ENCODE results near the gene B3GNT7. TPM values are rescaled to one million over a fixed set of nuclear protein-coding genes. Genes with fewer than 3 reads are reported as not detected.

The B3GNT7 gene
- total RNA-seq, 2 experiments from 2014 or later, result 7.8 to 8.7 TPM

GRCh38 chr2:231393149-231394131 lies 2.1 kb upstream of the B3GNT7 start:
- no peaks in the 10 kb centered on the region for H3K79me2 ChIP-seq (ENCODE audit: insufficient read depth, low read depth, low read length)
- peak overlapping the region; percentile 79 for H3K4me3 ChIP-seq (ENCODE audit: low read depth, low read length, poor library complexity, severe bottlenecking)
- DNase-seq (ENCODE audit: low spot score), result peak; percentile 93
- peak overlapping the region; percentile 16; the same call in 1 of the 2 replicates for H2AFZ ChIP-seq (ENCODE audit: low read length)
- peak overlapping the region; percentile 97 for H3K27ac ChIP-seq (ENCODE audit: low read depth, low read length, poor library complexity, severe bottlenecking)
- H3K9me2 ChIP-seq (ENCODE audit: insufficient read depth, low read length), result no peaks in the 10 kb centered on the region
- H3K4me1 ChIP-seq (ENCODE audit: insufficient read depth, low read length, poor library complexity, severe bottlenecking), result peaks cover 50% of the 10 kb centered on the region
- no peaks in the 10 kb centered on the region for H4K20me1 ChIP-seq (ENCODE audit: insufficient read depth, low read length)
- POLR2A ChIA-PET, result interaction anchor here (0.5 to 3.5 kb wide), 14 partner anchors 16 to 187 kb away, joined by 3 to 15 read pairs (median 5); partner anchors contain the start of gene NCL
- peak; percentile 65 for TF ChIP-seq CTCF (conservative IDR thresholded peaks at IDR 0.05; ENCODE audit: low read length)
- no peak for TF ChIP-seq EZH2phosphoT487 (IDR thresholded peaks at IDR 0.05; ENCODE audit: borderline replicate concordance, low read depth, low read length)
- CTCF ChIA-PET (ENCODE audit: unreplicated experiment), result interaction anchor here (0.6 to 2.1 kb wide), 4 partner anchors 13 to 1166 kb away, joined by 3 to 10 read pairs (median 5); no protein-coding TSS in a partner anchor
- intact Hi-C loops (cut with micrococcal nuclease; ENCODE audit: unreplicated experiment), result loop anchor here (1.0 to 10.0 kb wide), 6 partner anchors 31 to 281 kb away; partner anchors contain the start of gene NCL
- no peaks in the 10 kb centered on the region for H3K9me3 ChIP-seq (ENCODE audit: low read length)
- H3K36me3 ChIP-seq (ENCODE audit: insufficient read depth, low read length), result no peaks in the 10 kb centered on the region
- peak overlapping the region; percentile 96 for H3K4me2 ChIP-seq (ENCODE audit: low read length)
- BruUV-seq (replicated peaks), result no TSS peak

DNA sequence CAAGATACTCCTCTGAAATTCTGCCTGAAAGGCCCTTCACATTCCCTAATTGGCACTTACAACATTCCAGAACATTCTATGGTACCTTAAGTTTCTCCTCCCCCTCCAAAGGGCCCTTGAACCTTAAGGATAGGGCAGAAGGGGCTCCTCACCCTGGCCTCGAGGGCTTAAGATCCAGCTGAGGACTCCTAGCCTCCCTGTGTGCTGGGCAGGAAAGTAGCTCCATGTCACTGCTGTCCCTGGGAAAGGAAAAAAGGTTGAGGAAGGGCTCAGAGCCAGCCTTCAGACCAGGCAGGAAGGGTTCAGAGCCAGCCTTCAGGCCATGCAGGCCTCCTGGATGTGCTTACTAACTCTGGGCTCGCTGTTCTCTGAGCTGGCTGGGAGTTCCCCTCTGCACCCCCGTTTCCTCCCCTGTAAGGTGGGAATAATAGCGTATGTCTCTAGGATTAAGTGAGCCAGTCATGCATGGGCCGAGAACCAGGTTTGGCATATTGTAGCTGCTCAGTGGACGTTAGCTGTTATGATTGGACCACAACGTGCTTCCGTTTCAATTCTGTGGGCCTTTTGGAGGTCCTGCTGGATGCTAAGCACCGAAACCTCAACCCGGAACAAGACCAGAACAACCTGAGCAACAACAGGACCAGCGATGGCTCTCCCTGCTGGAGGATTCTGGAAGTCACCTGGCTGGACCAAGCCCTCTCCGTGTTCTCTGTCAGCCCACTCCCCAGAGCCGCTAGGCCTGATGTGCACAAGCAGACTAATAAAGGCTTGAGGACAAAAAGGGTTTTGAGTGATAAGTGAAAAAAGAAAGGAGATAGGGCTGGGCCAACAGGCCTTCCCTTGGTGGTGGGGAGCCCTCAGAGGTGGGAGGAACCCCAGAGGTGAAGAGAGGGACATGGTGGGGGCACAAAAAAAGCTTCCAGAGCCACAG lies 1.0 kb upstream of the B3GNT7 start:
- TSS peak; percentile 86 for BruUV-seq (replicated peaks)
- peak overlapping the region; percentile 79 for H3K4me3 ChIP-seq (ENCODE audit: low read depth, low read length, poor library complexity, severe bottlenecking)

More for the DNA sequence above, 1.0 kb upstream of the B3GNT7 start:
- ChIA-PET CTCF (ENCODE audit: unreplicated experiment) (interaction anchor here (0.6 to 2.1 kb wide), 5 partner anchors 12 to 1165 kb away, joined by 3 to 10 read pairs (median 3); no protein-coding TSS in a partner anchor), POLR2A (interaction anchor here (0.7 to 3.5 kb wide), 10 partner anchors 32 to 219 kb away, joined by 3 to 15 read pairs (median 6); partner anchors contain the start of gene NCL)
- Histone ChIP-seq H3K4me2 (ENCODE audit: low read length) (peak overlapping the region; percentile 96), H2AFZ (ENCODE audit: low read length) (peak overlapping the region; percentile 16; the same call in 1 of the 2 replicates), H3K4me1 (ENCODE audit: insufficient read depth, low read length, poor library complexity, severe bottlenecking) (peaks cover 50% of the 10 kb centered on the region), H3K27ac (ENCODE audit: low read depth, low read length, poor library complexity, severe bottlenecking) (peak overlapping the region; percentile 97), H3K36me3 (ENCODE audit: insufficient read depth, low read length) (no peaks in the 10 kb centered on the region), H3K9me3 (ENCODE audit: low read length) (no peaks in the 10 kb centered on the region), H4K20me1 (ENCODE audit: insufficient read depth, low read length) (no peaks in the 10 kb centered on the region), H3K79me2 (ENCODE audit: insufficient read depth, low read depth, low read length) (no peaks in the 10 kb centered on the region), H3K9me2 (ENCODE audit: insufficient read depth, low read length) (no peaks in the 10 kb centered on the region)
- TF ChIP-seq CTCF (conservative IDR thresholded peaks at IDR 0.05; ENCODE audit: low read length) (peak; percentile 79), EZH2phosphoT487 (IDR thresholded peaks at IDR 0.05; ENCODE audit: borderline replicate concordance, low read depth, low read length) (no peak)
- DNase-seq (ENCODE audit: low spot score), result peak; percentile 91
- intact Hi-C loops (cut with micrococcal nuclease; ENCODE audit: unreplicated experiment), result loop anchor here (1.0 to 10.0 kb wide), 6 partner anchors 32 to 280 kb away; partner anchors contain the start of gene NCL
